Lower leg skin (tissue), 3 donors: ENCODE measurements around the gene DNASE1L1.

Experiments
- POLR2A ChIP-seq, 2 donors: fragments of 450-650 bp; IDR thresholded peaks; one replicate each; pipeline ENCODE4 v1.6.1; 2016 to 2017; ENCODE audit warnings: antibody characterized with exemption in 2 of 2, mild to moderate bottlenecking in 1 of 2, moderate library complexity in 1 of 2
- TF ChIP-seq, protein P1 (sequence below), 3 donors: fragments of 450-650 bp; IDR thresholded peaks; one replicate each; pipeline ENCODE4 v1.5.1; 2016; ENCODE audit warnings: antibody characterized with exemption in 3 of 3, mild to moderate bottlenecking in 3 of 3, moderate library complexity in 2 of 3

DNA sequence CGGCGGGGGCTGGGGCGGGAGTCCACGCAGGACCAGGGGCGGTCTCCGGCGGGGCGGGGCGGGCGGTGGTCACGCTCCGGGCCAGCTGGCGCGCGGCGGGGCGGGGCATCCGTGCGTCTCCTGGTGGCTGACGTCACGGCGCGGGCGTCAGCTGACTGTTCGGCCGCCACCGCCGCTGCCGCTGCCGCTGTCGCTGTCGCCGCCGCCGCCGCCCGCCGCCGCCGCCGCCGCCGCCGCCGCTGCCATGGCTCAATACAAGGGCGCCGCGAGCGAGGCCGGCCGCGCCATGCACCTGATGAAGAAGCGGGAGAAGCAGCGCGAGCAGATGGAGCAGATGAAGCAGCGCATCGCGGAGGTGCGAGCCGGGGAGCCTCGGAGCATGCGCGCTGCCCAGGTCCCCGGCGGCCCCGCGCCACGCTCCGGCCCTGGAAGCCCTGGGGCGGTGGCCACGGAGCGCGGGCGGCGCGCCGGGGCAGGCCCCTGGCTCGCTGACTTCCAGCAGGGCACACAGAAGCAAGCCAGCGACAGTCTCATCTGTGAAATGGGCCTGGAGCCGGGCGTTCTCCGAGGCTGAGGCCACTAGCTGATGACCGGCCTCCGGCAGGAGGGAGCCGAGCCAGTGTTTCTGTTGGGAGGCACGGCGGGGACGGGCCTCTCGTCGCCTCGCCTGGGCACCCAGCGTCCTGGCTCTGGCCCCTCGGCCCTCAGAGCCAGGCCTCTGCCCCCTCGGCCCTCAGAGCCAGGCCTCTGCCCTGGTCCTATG is 35.1 kb upstream of the DNASE1L1 start, which contains the start of gene FAM50A:
- TF ChIP-seq POLR2A (IDR thresholded peaks at IDR 0.05), result no peak
- TF ChIP-seq, protein P1, sequence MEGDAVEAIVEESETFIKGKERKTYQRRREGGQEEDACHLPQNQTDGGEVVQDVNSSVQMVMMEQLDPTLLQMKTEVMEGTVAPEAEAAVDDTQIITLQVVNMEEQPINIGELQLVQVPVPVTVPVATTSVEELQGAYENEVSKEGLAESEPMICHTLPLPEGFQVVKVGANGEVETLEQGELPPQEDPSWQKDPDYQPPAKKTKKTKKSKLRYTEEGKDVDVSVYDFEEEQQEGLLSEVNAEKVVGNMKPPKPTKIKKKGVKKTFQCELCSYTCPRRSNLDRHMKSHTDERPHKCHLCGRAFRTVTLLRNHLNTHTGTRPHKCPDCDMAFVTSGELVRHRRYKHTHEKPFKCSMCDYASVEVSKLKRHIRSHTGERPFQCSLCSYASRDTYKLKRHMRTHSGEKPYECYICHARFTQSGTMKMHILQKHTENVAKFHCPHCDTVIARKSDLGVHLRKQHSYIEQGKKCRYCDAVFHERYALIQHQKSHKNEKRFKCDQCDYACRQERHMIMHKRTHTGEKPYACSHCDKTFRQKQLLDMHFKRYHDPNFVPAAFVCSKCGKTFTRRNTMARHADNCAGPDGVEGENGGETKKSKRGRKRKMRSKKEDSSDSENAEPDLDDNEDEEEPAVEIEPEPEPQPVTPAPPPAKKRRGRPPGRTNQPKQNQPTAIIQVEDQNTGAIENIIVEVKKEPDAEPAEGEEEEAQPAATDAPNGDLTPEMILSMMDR (IDR thresholded peaks at IDR 0.05), result no peak
